Measurements from ENCODE around the gene C5. TPM values are rescaled to one million over a fixed set of nuclear protein-coding genes. Genes with fewer than 3 reads are reported as not detected.

The C5 gene
- polyA plus RNA-seq, 1 of the 3 experiments (the other 2 are of a cell fraction) = 1.8 TPM

- TF ChIP-seq REST (IDR thresholded peaks at IDR 0.05; ENCODE audit: low read depth, low read length) = 0 out of 2 replicates have a peak, but pooled peaks have one; percentile 6
- peak; percentile 43; the same call in 1 of the 2 replicates for TF ChIP-seq PBX3 (IDR thresholded peaks at IDR 0.05)
- TF ChIP-seq NRF1 (IDR thresholded peaks at IDR 0.05; ENCODE audit: low read depth, low read length) = no peak
- 0 out of 2 replicates have a peak, but pooled peaks have one; percentile 33 for TF ChIP-seq RFX5 (IDR thresholded peaks at IDR 0.05; ENCODE audit: low read length)
- TF ChIP-seq FOXJ3 (CRISPR knock-in tag; IDR thresholded peaks at IDR 0.05) = no peak
- TF ChIP-seq FOXM1 (IDR thresholded peaks at IDR 0.05; ENCODE audit: low read depth) = no peak
- peak; percentile 61; the same call in 1 of the 2 replicates for TF ChIP-seq MXI1 (IDR thresholded peaks at IDR 0.05; ENCODE audit: low read depth, low read length)
These were observed 113.9 kb downstream of the C5 start (continued) for GRCh38 chr9:120936011-120936763.

GRCh38 chr9:120935383-120935857, 114.7 kb downstream of the C5 start:
- 0% methylated on average over 4 of the region's 4 CpGs for WGBS (ENCODE audit: low lambda C conversion rate)
- ChIA-PET POLR2A (interaction anchor here (0.6 to 2.1 kb wide), 11 partner anchors 12 to 142 kb away, joined by 3 to 10 read pairs (median 4); partner anchors contain the start of genes FBXW2, PHF19 and PSMD5), CTCF (interaction anchor here (0.5 to 3.6 kb wide), 13 partner anchors 11 to 940 kb away, joined by 3 to 42 read pairs (median 5); partner anchors contain the start of genes FBXW2, PHF19 and TRAF1)

More at GRCh38 chr9:120935383-120935857, 114.7 kb downstream of the C5 start:
- Histone ChIP-seq H2AFZ (ENCODE audit: low read depth) (peak overlapping the region; percentile 59; the same call in 1 of the 2 replicates), H3K27me3 (ENCODE audit: insufficient read depth) (no peaks in the 10 kb centered on the region), H3F3A (replicated peaks; ENCODE audit: insufficient read depth) (peaks cover 47% of the 10 kb centered on the region), H4K20me1 (ENCODE audit: insufficient read depth) (no peaks in the 10 kb centered on the region), H3K9ac (peak overlapping the region; percentile 69), H3K9me3 (no peaks in the 10 kb centered on the region), H3K4me1 (ENCODE audit: control insufficient read depth in 1 of 2, insufficient read depth in 2 of 2, low read depth in 1 of 2, low read length in 1 of 2) (peaks cover 40 to 54% of the 10 kb centered on the region in 2 experiments), H3K4me2 (peak overlapping the region; percentile 94), H3K9me2 (no peaks in the 10 kb centered on the region), H3K4me3 (ENCODE audit: low read depth in 2 of 2, low read length in 1 of 2) (peak overlapping the region in 1 of 2 experiments; percentile 53; a peak in 2 of 4 replicates), H3K79me2 (ENCODE audit: insufficient read depth) (no peaks in the 10 kb centered on the region), H3K36me3 (replicated peaks in 1 of 2; ENCODE audit: control insufficient read depth in 1 of 2, insufficient read depth in 2 of 2, low read length in 1 of 2) (no peaks in the 10 kb centered on the region), H3K27ac (ENCODE audit: low read depth in 2 of 2, low read length in 1 of 2) (peak overlapping the region; percentile 87 to 98)
- DNase-seq = peak; percentile 89
- TF ChIP-seq FOSL2 (IDR thresholded peaks at IDR 0.05; ENCODE audit: borderline replicate concordance, low read depth) = no peak
- TF ChIP-seq TAF1 (IDR thresholded peaks at IDR 0.05; ENCODE audit: borderline replicate concordance, low read depth, low read length) = 0 out of 2 replicates have a peak, but pooled peaks have one; percentile 37
- peak; percentile 34; the same call in 1 of the 2 replicates for TF ChIP-seq SMC3 (IDR thresholded peaks at IDR 0.05; ENCODE audit: low read depth, low read length)
- no peak for TF ChIP-seq ELF1 (IDR thresholded peaks at IDR 0.05)
- peak; percentile 84 for TF ChIP-seq FOXJ3 (CRISPR knock-in tag; IDR thresholded peaks at IDR 0.05)
- no peak for TF ChIP-seq RXRA (IDR thresholded peaks at IDR 0.05; ENCODE audit: borderline replicate concordance, low read depth)
- TF ChIP-seq RAD21 (IDR thresholded peaks at IDR 0.05; ENCODE audit: low read length) = peak; percentile 49
- TF ChIP-seq SIN3A (IDR thresholded peaks at IDR 0.05; ENCODE audit: borderline replicate concordance, low read depth, low read length) = peak; percentile 87
- TF ChIP-seq MAX (IDR thresholded peaks at IDR 0.05; ENCODE audit: low read depth) = peak; percentile 86
- no peak; the same call in 1 of the 2 replicates for TF ChIP-seq RFX5 (IDR thresholded peaks at IDR 0.05; ENCODE audit: low read length)
- peak; percentile 98 for TF ChIP-seq NFIC (IDR thresholded peaks at IDR 0.05; ENCODE audit: borderline replicate concordance)
- peak; percentile 88 for TF ChIP-seq CHD2 (IDR thresholded peaks at IDR 0.05; ENCODE audit: low read length, partially characterized antibody)
- peak; percentile 91 for TF ChIP-seq RCOR1 (IDR thresholded peaks at IDR 0.05; ENCODE audit: low read length)
- TF ChIP-seq POLR2AphosphoS5 (IDR thresholded peaks at IDR 0.05; ENCODE audit: low read depth, low read length) = peak; percentile 73
- TF ChIP-seq GATA2 (CRISPR knock-in tag; IDR thresholded peaks at IDR 0.05) = peak; percentile 58
- TF ChIP-seq EP300 (IDR thresholded peaks at IDR 0.05; ENCODE audit: borderline replicate concordance in 1 of 2, low read depth in 1 of 2, low read length in 1 of 2) = peak; percentile 68 to 84; a peak in 3 of 4 replicates
- TF ChIP-seq NRF1 (IDR thresholded peaks at IDR 0.05; ENCODE audit: low read depth, low read length) = peak; percentile 22; the same call in 1 of the 2 replicates
- peak; percentile 28; the same call in 1 of the 2 replicates for TF ChIP-seq PBX3 (IDR thresholded peaks at IDR 0.05)
- TF ChIP-seq EZH2phosphoT487 (IDR thresholded peaks at IDR 0.05; ENCODE audit: borderline replicate concordance, low read depth) = no peak
- peak; percentile 62 for TF ChIP-seq TCF12 (IDR thresholded peaks at IDR 0.05)
- peak; percentile 98 for TF ChIP-seq MXI1 (IDR thresholded peaks at IDR 0.05; ENCODE audit: low read depth, low read length)

All from SK-N-SH (cell line).